HepG2 (cell line): Measurements from ENCODE around the gene FAAP100. TPM values are rescaled to one million over a fixed set of nuclear protein-coding genes. Genes with fewer than 3 reads are reported as not detected.

Experiments
- ATAC-seq: fragments of 200-7000 bp; cut with Tn5 transposase; 3 replicates; pipeline ENCODE4 v1.9.1; 2020; ENCODE audit warnings: mild to moderate bottlenecking, moderate library complexity
- BruUV-seq: library from RNA; stranded (reverse); fragments of 400-500 nt; replicated peaks from 2 replicates; lab custom pipeline; 2021; lab: Mats Ljungman, UMichigan
- CTCF ChIA-PET: fragments of 300-600 bp; formaldehyde crosslinking; extraction: SDS; loops from one replicate; lab custom pipeline; 2021; ENCODE audit warnings: low total read pairs, inconsistent platforms, low intra/inter-chr PET ratio; lab: Yijun Ruan, JAX
- POLR2A ChIA-PET: fragments of 350-600 bp; sonication (Branson Sonifier 250); formaldehyde crosslinking; loops from one replicate; lab custom pipeline; 2020; ENCODE audit warnings: antibody characterized with exemption, inconsistent platforms; lab: Yijun Ruan, JAX
- DNase-seq: peaks from one replicate; pipeline ENCODE4 v3.0.0-alpha.2; 2015; ENCODE audit warnings: low spot score
- FAIRE-seq: peaks from 3 replicates; lab custom pipeline; 2011; peaks lifted over from hg19 to GRCh38; lab: Jason Lieb, UNC
- H2AFZ ChIP-seq: one replicate; pipeline ENCODE4 v1.6.1; 2011; ENCODE audit warnings: low read length, inconsistent platforms
- H3K27ac ChIP-seq: fragments of 300-600 bp; 3 replicates; pipeline ENCODE4 v1.8.0; 2011; ENCODE audit warnings: mixed run types, mild to moderate bottlenecking, mixed read lengths, low read length, inconsistent platforms; ENCODE audit not compliant: insufficient read depth; ENCODE audit errors: extremely low read length
- H3K27me3 ChIP-seq, 2 experiments: fragments of 200-600 bp in 1 of 2; 2 replicates in 1 of 2; 3 replicates in 1 of 2; pipeline versions ENCODE4 v1.6.0 to v1.8.0; 2011; ENCODE audit warnings: low read length in 2 of 2, mild to moderate bottlenecking in 2 of 2, moderate library complexity in 2 of 2, inconsistent platforms in 1 of 2; ENCODE audit not compliant: insufficient read depth in 2 of 2, control insufficient read depth in 1 of 2
- H3K36me3 ChIP-seq, 2 experiments: fragments of 200-600 bp in 1 of 2; replicated peaks in 1 of 2; 2 replicates in 1 of 2; 3 replicates in 1 of 2; pipeline versions ENCODE4 v1.5.1 to v1.8.0; 2011; ENCODE audit warnings: low read length in 2 of 2, inconsistent platforms in 1 of 2; ENCODE audit not compliant: insufficient read depth in 2 of 2, control insufficient read depth in 1 of 2
- H3K4me1 ChIP-seq: 2 replicates; pipeline ENCODE4 v1.5.1; 2012; ENCODE audit warnings: low read length, inconsistent platforms; ENCODE audit not compliant: insufficient read depth
- H3K4me2 ChIP-seq: 2 replicates; pipeline ENCODE4 v1.6.0; 2011; ENCODE audit warnings: low read depth, low read length, inconsistent platforms
- H3K4me3 ChIP-seq, 3 experiments: fragments of 200-600 bp in 1 of 3; sonication (generic), shearing (Covaris generic) in 1 of 3; replicated peaks in 1 of 3; 2 replicates each; pipeline ENCODE4 v1.5.1; 2011 to 2016; ENCODE audit warnings: low read length in 3 of 3, inconsistent platforms in 2 of 3, low read depth in 2 of 3, mild to moderate bottlenecking in 2 of 3, control low read depth in 1 of 3, mixed read lengths in 1 of 3; ENCODE audit not compliant: insufficient read depth in 1 of 3
- H3K79me2 ChIP-seq: one replicate; pipeline ENCODE4 v1.6.1; 2011; ENCODE audit warnings: low read length, inconsistent platforms; ENCODE audit not compliant: insufficient read depth
- H3K9ac ChIP-seq: 2 replicates; pipeline ENCODE4 v1.6.0; 2011; ENCODE audit warnings: mild to moderate bottlenecking, low read depth, low read length, inconsistent platforms; ENCODE audit not compliant: insufficient read depth
- H3K9me3 ChIP-seq: 2 replicates; pipeline ENCODE4 v1.5.1; 2012; ENCODE audit warnings: mild to moderate bottlenecking, low read length
- H4K20me1 ChIP-seq: 2 replicates; pipeline ENCODE4 v1.6.0; 2011; ENCODE audit warnings: inconsistent platforms, mild to moderate bottlenecking, low read length, moderate library complexity; ENCODE audit not compliant: insufficient read depth
- AGO2 ChIP-seq: fragments of 200-400 bp; formaldehyde crosslinking; optimal IDR thresholded peaks from 2 replicates; pipeline ENCODE3; 2017; ENCODE audit warnings: mild to moderate bottlenecking, low read depth, low read length, moderate library complexity
- CREM ChIP-seq, 2 experiments: sonication (generic) in 1 of 2; formaldehyde crosslinking in 1 of 2; IDR thresholded peaks; 2 replicates each; pipeline versions ENCODE4 v1.4.0 to v1.6.1; 2016 to 2020; ENCODE audit warnings: antibody characterized with exemption in 1 of 2, mild to moderate bottlenecking in 1 of 2, missing genetic modification reagents in 1 of 2
- DNMT3B ChIP-seq: conservative IDR thresholded peaks from 2 replicates; pipeline ENCODE4 v1.6.1; 2016; ENCODE audit warnings: missing biosample characterization, control low read depth
- GTF3A ChIP-seq: sonication (generic); formaldehyde crosslinking; conservative IDR thresholded peaks from 2 replicates; pipeline ENCODE4 v1.4.0; 2020; ENCODE audit warnings: mild to moderate bottlenecking, missing genetic modification reagents
- HNF1B ChIP-seq: sonication (generic); formaldehyde crosslinking; IDR thresholded peaks from 2 replicates; pipeline ENCODE4 v1.5.1; 2020; ENCODE audit warnings: mild to moderate bottlenecking, moderate library complexity, missing genetic modification reagents
- HNF4G ChIP-seq, 2 experiments: sonication (generic) in 1 of 2; formaldehyde crosslinking in 1 of 2; IDR thresholded peaks; 2 replicates each; pipeline versions ENCODE4 v1.4.0 to v1.6.1; 2011 to 2020; ENCODE audit warnings: borderline replicate concordance in 2 of 2, low read depth in 2 of 2, mild to moderate bottlenecking in 2 of 2, low read length in 1 of 2, missing genetic modification reagents in 1 of 2, moderate library complexity in 1 of 2
- POLR2A ChIP-seq, 2 experiments: IDR thresholded peaks; 2 replicates each; pipeline ENCODE4 v1.6.1; 2011; ENCODE audit warnings: low read depth in 2 of 2, low read length in 2 of 2, mild to moderate bottlenecking in 1 of 2, moderate library complexity in 1 of 2; ENCODE audit not compliant: insufficient read depth in 1 of 2
- SOX13 ChIP-seq, 3 experiments: fragments of 450-650 bp in 1 of 3; sonication (generic) in 1 of 3; formaldehyde crosslinking in 1 of 3; IDR thresholded peaks in 2 of 3; conservative IDR thresholded peaks in 1 of 3; 2 replicates each; pipeline versions ENCODE4 v1.5.0 to v1.6.1; 2016 to 2020; ENCODE audit warnings: antibody characterized with exemption in 1 of 3, mild to moderate bottlenecking in 1 of 3, missing compliant biosample characterization in 1 of 3, missing genetic modification reagents in 1 of 3, moderate library complexity in 1 of 3
- ZBTB38 ChIP-seq: sonication (generic); formaldehyde crosslinking; IDR thresholded peaks from 2 replicates; pipeline ENCODE4 v1.5.1; 2020; ENCODE audit warnings: mild to moderate bottlenecking, missing genetic modification reagents
- ZFP41 ChIP-seq: sonication (generic); formaldehyde crosslinking; IDR thresholded peaks from 2 replicates; pipeline ENCODE4 v1.4.0; 2020; ENCODE audit warnings: mild to moderate bottlenecking, missing genetic modification reagents, borderline replicate concordance
- ZFX ChIP-seq: sonication (generic); formaldehyde crosslinking; IDR thresholded peaks from 2 replicates; pipeline ENCODE4 v1.4.0; 2020; ENCODE audit warnings: mild to moderate bottlenecking, low read depth, missing genetic modification reagents, moderate library complexity
- ZMAT5 ChIP-seq: sonication (generic); formaldehyde crosslinking; IDR thresholded peaks from 2 replicates; pipeline ENCODE4 v1.5.0; 2020; ENCODE audit warnings: mild to moderate bottlenecking, low read depth, missing genetic modification reagents, borderline replicate concordance
- ZNF136 ChIP-seq: sonication (generic); formaldehyde crosslinking; IDR thresholded peaks from 2 replicates; pipeline ENCODE4 v1.8.1; 2022; ENCODE audit warnings: low read depth, mild to moderate bottlenecking, moderate library complexity, missing genetic modification reagents
- ZNF296 ChIP-seq: sonication (generic); formaldehyde crosslinking; conservative IDR thresholded peaks from 2 replicates; pipeline ENCODE4 v1.5.0; 2020; ENCODE audit warnings: mild to moderate bottlenecking, missing genetic modification reagents
- ZNF350 ChIP-seq: sonication (generic); formaldehyde crosslinking; IDR thresholded peaks from 2 replicates; pipeline ENCODE4 v1.4.0; 2020; ENCODE audit warnings: mild to moderate bottlenecking, low read depth, missing genetic modification reagents, borderline replicate concordance
- ZNF430 ChIP-seq: sonication (generic); formaldehyde crosslinking; IDR thresholded peaks from 2 replicates; pipeline ENCODE4 v1.9.0; 2021; ENCODE audit warnings: mild to moderate bottlenecking, missing genetic modification reagents
- ZNF644 ChIP-seq: IDR thresholded peaks from 2 replicates; pipeline ENCODE4 v1.6.1; 2016; ENCODE audit warnings: low read depth
- ZNF761 ChIP-seq: sonication (generic); formaldehyde crosslinking; conservative IDR thresholded peaks from 2 replicates; pipeline ENCODE4 v1.4.0; 2020; ENCODE audit warnings: mild to moderate bottlenecking, missing genetic modification reagents
- ZNF879 ChIP-seq: sonication (generic); formaldehyde crosslinking; IDR thresholded peaks from 2 replicates; pipeline ENCODE4 v1.8.1; 2023; ENCODE audit warnings: missing genetic modification reagents
- whole genome bisulfite sequencing: methylation state at CpG from one replicate; pipeline ENCODE4 v1.1.6; 2017; ENCODE audit warnings: low lambda C conversion rate; 5-methylcytosine and 5-hydroxymethylcytosine counted together
- in situ Hi-C: cut with HindIII; loops from 2 replicates; pipeline ENCODE4 v1.10.0; 2017; ENCODE audit warnings: low pct_unique_long_range_greater_than_20kb; ENCODE audit not compliant: extremely low pct_ligation_motif_present
- intact Hi-C: fragments of 100-400 bp; cut with micrococcal nuclease; formaldehyde crosslinking; loops from one replicate; pipeline ENCODE4 v1.10.0; 2022; ENCODE audit not compliant: unreplicated experiment
- polyA plus RNA-seq, 8 experiments: library from polyadenylated mRNA; depleted of rRNA in 3 of 8; stranded (reverse) in 7 of 8; unstranded in 1 of 8; fragments of >200 nt; fragmentation: Illumina TruSeq in 4 of 8; extraction: Trizol in 4 of 8; gene quantifications; 2 replicates each; pipeline versions ENCODE4 v1.2.1 to v1.2.3, GENCODE V29; 2011 to 2016; ENCODE audit warnings: low read depth in 4 of 8, missing spikeins in 1 of 8, mixed read lengths in 1 of 8; ENCODE audit not compliant: insufficient read depth in 1 of 8
- total RNA-seq, 5 experiments: library from RNA; depleted of rRNA; stranded (reverse); fragments of >200 nt; fragmentation: Illumina TruSeq; extraction: Trizol; gene quantifications; 2 replicates each; pipeline ENCODE4 v1.2.3, GENCODE V29; 2016; ENCODE audit warnings: low read depth in 1 of 5

Gene FAAP100
- total and polyA plus RNA-seq, 2 of the 13 experiments (the other 11 are each of a cell fraction or from before 2014, with no cell fraction given), result 7.6 to 20.8 TPM

GRCh38 chr17:81509207-81509971, 42.8 kb downstream of the FAAP100 start:
- FAIRE-seq (peak; percentile 51), DNase-seq (peak; percentile 63), ATAC-seq (no peak)
- Histone ChIP-seq H3K4me1 (peaks cover 45% of the 10 kb centered on the region), H3K27ac (no peak overlapping the region), H3K4me3 (peak overlapping the region; percentile 9 to 90 (median 75); a peak in 4 of 6 replicates), H3K79me2 (peaks cover 26% of the 10 kb centered on the region), H3K27me3 (peaks cover 0 to 5% of the 10 kb centered on the region in 2 experiments; a peak in 1 of 5 replicates), H3K36me3 (peaks cover 14 to 23% of the 10 kb centered on the region in 2 experiments), H2AFZ (no peak overlapping the region), H3K9ac (no peak overlapping the region), H3K4me2 (peak overlapping the region; percentile 82), H3K9me3 (no peaks in the 10 kb centered on the region), H4K20me1 (peaks cover 42% of the 10 kb centered on the region)
- in situ Hi-C loops (no loop called here), intact Hi-C loops (no loop called here)
- no TSS peak for BruUV-seq
- ChIA-PET CTCF (no interaction called here), POLR2A (interaction anchor here (0.6 to 3.1 kb wide), 7 partner anchors 9 to 75 kb away, joined by 3 to 16 read pairs (median 4); partner anchors contain the start of gene FAAP100)
- 59% methylated on average over 12 of the region's 12 CpGs for WGBS
- TF ChIP-seq ZMAT5, result no peak
- peak; percentile 11; the same call in 1 of the 2 replicates for TF ChIP-seq ZBTB38
- peak; percentile 37; the same call in 1 of the 2 replicates for TF ChIP-seq ZFX (CRISPR knock-in tag)
- 0 out of 2 replicates have a peak, but pooled peaks have one; percentile 12 for TF ChIP-seq SOX13 (IDR thresholded peaks at IDR 0.05)
- no peak; a peak in 1 of 4 replicates for TF ChIP-seq SOX13 (CRISPR knock-in tag; conservative IDR thresholded peaks at IDR 0.05 in 1 of 2, IDR thresholded peaks at IDR 0.05 in 1 of 2)
- peak; percentile 9; the same call in 1 of the 2 replicates for TF ChIP-seq ZNF430
- TF ChIP-seq ZNF350 (CRISPR knock-in tag), result peak; percentile 33; the same call in 1 of the 2 replicates
- TF ChIP-seq DNMT3B (CRISPR knock-in tag), result 0 out of 2 replicates have a peak, but pooled peaks have one; percentile 19
- peak; percentile 28 for TF ChIP-seq AGO2
- TF ChIP-seq ZNF296 (CRISPR knock-in tag), result no peak
- peak; percentile 58 to 59; a peak in 3 of 4 replicates for TF ChIP-seq POLR2A (IDR thresholded peaks at IDR 0.05; ENCODE audit: insufficient read depth in 1 of 2, low read depth in 2 of 2, low read length in 2 of 2)
- peak; percentile 15; the same call in 1 of the 2 replicates for TF ChIP-seq HNF1B
- TF ChIP-seq HNF4G (IDR thresholded peaks at IDR 0.05; ENCODE audit: borderline replicate concordance, low read depth, low read length), result peak; percentile 47; the same call in 1 of the 2 replicates
- TF ChIP-seq HNF4G (CRISPR knock-in tag; IDR thresholded peaks at IDR 0.05; ENCODE audit: borderline replicate concordance, low read depth), result no peak
- TF ChIP-seq ZNF879 (CRISPR knock-in tag), result no peak
- peak; percentile 70; the same call in 1 of the 2 replicates for TF ChIP-seq GTF3A (CRISPR knock-in tag)
- TF ChIP-seq CREM (IDR thresholded peaks at IDR 0.05), result 0 out of 2 replicates have a peak, but pooled peaks have one; percentile 15
- TF ChIP-seq CREM (CRISPR knock-in tag; IDR thresholded peaks at IDR 0.05), result no peak
- no peak for TF ChIP-seq ZFP41 (CRISPR knock-in tag)
- TF ChIP-seq ZNF136 (CRISPR knock-in tag), result 0 out of 2 replicates have a peak, but pooled peaks have one; percentile 62
- 0 out of 2 replicates have a peak, but pooled peaks have one; percentile 27 for TF ChIP-seq ZNF761
- 0 out of 2 replicates have a peak, but pooled peaks have one; percentile 5 for TF ChIP-seq ZNF644 (CRISPR knock-in tag)
